ENCODE results near the gene DAB1.

The DAB1 gene

GRCh38 chr1:56991576-56991975 lies 432.3 kb downstream of the DAB1 start:
- DNase-seq, result no peak

GRCh38 chr1:56986397-56986796 lies 437.5 kb downstream of the DAB1 start:
- no peak for DNase-seq

- DNase-seq, result no peak
These were observed 438.0 kb downstream of the DAB1 start for GRCh38 chr1:56985857-56986256.

GRCh38 chr1:56983484-56983883 lies 440.4 kb downstream of the DAB1 start:
- DNase-seq, result no peak

GRCh38 chr1:56979986-56980755 lies 443.7 kb downstream of the DAB1 start:
- DNase-seq, result no peak

GRCh38 chr1:56978819-56979218 lies 445.0 kb downstream of the DAB1 start:
- no peak for DNase-seq

GRCh38 chr1:56977910-56978309 lies 445.9 kb downstream of the DAB1 start:
- DNase-seq, result no peak

GRCh38 chr1:56975446-56975845 lies 448.4 kb downstream of the DAB1 start:
- no peak for DNase-seq

- DNase-seq, result no peak
These were observed 449.7 kb downstream of the DAB1 start for GRCh38 chr1:56973923-56974742.

- DNase-seq, result no peak
These were observed 450.9 kb downstream of the DAB1 start for GRCh38 chr1:56972976-56973375.

- no peak for DNase-seq
These were observed 453.6 kb downstream of the DAB1 start for GRCh38 chr1:56970280-56970679.

GRCh38 chr1:56968878-56969495 lies 454.9 kb downstream of the DAB1 start:
- no peak for DNase-seq

GRCh38 chr1:56967900-56968832 lies 455.7 kb downstream of the DAB1 start:
- peak in 1 of 58 donors; percentile 1 for DNase-seq

GRCh38 chr1:56967355-56967754 lies 456.5 kb downstream of the DAB1 start:
- DNase-seq, result no peak

- no peak for DNase-seq
These were observed 457.2 kb downstream of the DAB1 start for GRCh38 chr1:56966698-56966999.

GRCh38 chr1:56965916-56966697 lies 457.8 kb downstream of the DAB1 start, which contains the start of gene C8B:
Gene C8B (minus strand): TSS chr1:56966015. CDS start chr1:56965948, 67 bp downstream.
- DNase-seq, result no peak

- DNase-seq, result no peak
These were observed 458.7 kb downstream of the DAB1 start for GRCh38 chr1:56965191-56965590.

GRCh38 chr1:56964349-56965017 lies 459.4 kb downstream of the DAB1 start:
- no peak for DNase-seq

GRCh38 chr1:56963667-56964066 lies 460.2 kb downstream of the DAB1 start:
- no peak for DNase-seq

GRCh38 chr1:56961426-56961825 lies 462.4 kb downstream of the DAB1 start:
- DNase-seq, result no peak

Measured in anterior cingulate cortex (tissue), 58 donors.